Measurements from ENCODE around the gene SCN5A.

- TF ChIP-seq TAF1 (IDR thresholded peaks at IDR 0.05; ENCODE audit: borderline replicate concordance, low read depth, low read length): no peak
- no peak for TF ChIP-seq POLR2A (IDR thresholded peaks at IDR 0.05; ENCODE audit: low read depth, low read length)
Observed at GRCh38 chr3:38638354-38638753, 11.1 kb downstream of the SCN5A start.
